AG04450 (cell line): ENCODE data around the gene RAI2. TPM values are rescaled to one million over a fixed set of nuclear protein-coding genes. Genes with fewer than 3 reads are reported as not detected.

Experiments used
- CTCF ChIA-PET: fragments of 300-600, 350-600 bp; formaldehyde crosslinking; extraction: SDS; loops from one replicate; lab custom pipeline; 2022; ENCODE audit warnings: antibody characterized with exemption, inconsistent platforms; lab: Charles Lee
- POLR2A ChIA-PET: fragments of 350-600 bp; formaldehyde crosslinking; extraction: SDS; loops from one replicate; lab custom pipeline; 2021; ENCODE audit warnings: antibody characterized with exemption, inconsistent platforms; lab: Yijun Ruan, JAX
- DNase-seq: peaks from one replicate; pipeline ENCODE4 v3.0.0-alpha.2; 2011; ENCODE audit warnings: low read depth, low spot score
- H3K27ac ChIP-seq: one replicate; pipeline ENCODE4 v1.5.1; 2012; ENCODE audit warnings: low read depth, low read length, control low read depth
- H3K27me3 ChIP-seq: one replicate; pipeline ENCODE4 v1.6.0; 2012; ENCODE audit warnings: low read length; ENCODE audit not compliant: control insufficient read depth, insufficient read depth
- H3K4me3 ChIP-seq: 2 replicates; pipeline ENCODE4 v1.5.1; 2011; ENCODE audit warnings: mild to moderate bottlenecking, low read depth, low read length, control low read depth
- H3K9me3 ChIP-seq: 2 replicates; pipeline ENCODE4 v1.5.1; 2012; ENCODE audit warnings: low read length; ENCODE audit not compliant: control insufficient read depth, insufficient read depth
- CTCF ChIP-seq: IDR thresholded peaks from 2 replicates; pipeline ENCODE4 v1.5.1; 2011; ENCODE audit warnings: low read depth, low read length, control low read depth, inconsistent platforms
- polyA plus RNA-seq: library from polyadenylated mRNA; depleted of rRNA; stranded (reverse); fragments of >200 nt; gene quantifications from 2 replicates; pipeline ENCODE4 v1.2.3, GENCODE V29; 2011

The RAI2 gene
- polyA plus RNA-seq, 1 experiment = not detected

- ChIA-PET POLR2A (no interaction called here), CTCF (no interaction called here)
- Histone ChIP-seq H3K4me3 (no peak overlapping the region), H3K27ac (no peak overlapping the region), H3K9me3 (no peaks in the 10 kb centered on the region), H3K27me3 (no peaks in the 10 kb centered on the region)
- TF ChIP-seq CTCF = no peak
- no peak for DNase-seq
Measured at GRCh38 chrX:17842769-17843525, 18.2 kb downstream of the RAI2 start.

- Histone ChIP-seq H3K4me3 (no peak overlapping the region), H3K27ac (no peak overlapping the region), H3K27me3 (no peaks in the 10 kb centered on the region), H3K9me3 (no peaks in the 10 kb centered on the region)
- no peak for TF ChIP-seq CTCF
- CTCF ChIA-PET = no interaction called here
- DNase-seq = no peak
- POLR2A ChIA-PET = no interaction called here
Measured at GRCh38 chrX:17839269-17839668, 21.8 kb downstream of the RAI2 start.

- Histone ChIP-seq H3K4me3 (no peak overlapping the region), H3K9me3 (no peaks in the 10 kb centered on the region), H3K27ac (no peak overlapping the region), H3K27me3 (no peaks in the 10 kb centered on the region)
- POLR2A ChIA-PET = no interaction called here
- no peak for TF ChIP-seq CTCF
- CTCF ChIA-PET = no interaction called here
- DNase-seq = no peak
Measured at GRCh38 chrX:17836830-17837229, 24.3 kb downstream of the RAI2 start.

GRCh38 chrX:17833954-17834353, 27.1 kb downstream of the RAI2 start:
- CTCF ChIA-PET = interaction anchor here (0.6 kb wide), 1 partner anchor 498 kb away, joined by 7 read pairs; no protein-coding TSS in a partner anchor
- TF ChIP-seq CTCF = no peak
- no peak for DNase-seq
- no peaks in the 10 kb centered on the region for H3K9me3 ChIP-seq
- no peak overlapping the region for H3K27ac ChIP-seq
- no peak overlapping the region for H3K4me3 ChIP-seq
- POLR2A ChIA-PET = no interaction called here
- H3K27me3 ChIP-seq = no peaks in the 10 kb centered on the region

- DNase-seq = no peak
- Histone ChIP-seq H3K4me3 (no peak overlapping the region), H3K27me3 (no peaks in the 10 kb centered on the region), H3K9me3 (no peaks in the 10 kb centered on the region), H3K27ac (no peak overlapping the region)
- ChIA-PET POLR2A (no interaction called here), CTCF (no interaction called here)
- no peak for TF ChIP-seq CTCF
Measured at GRCh38 chrX:17831255-17831654, 29.8 kb downstream of the RAI2 start.
